GM18502 (cell line): ENCODE data around the gene SEZ6L.

Source experiments
- ATAC-seq: cut with Tn5 transposase; IDR thresholded peaks from one replicate; pipeline ENCODE4 v1.9.1; 2021; ENCODE audit warnings: mild to moderate bottlenecking; ENCODE audit not compliant: unreplicated experiment, poor library complexity

SEZ6L gene

DNA sequence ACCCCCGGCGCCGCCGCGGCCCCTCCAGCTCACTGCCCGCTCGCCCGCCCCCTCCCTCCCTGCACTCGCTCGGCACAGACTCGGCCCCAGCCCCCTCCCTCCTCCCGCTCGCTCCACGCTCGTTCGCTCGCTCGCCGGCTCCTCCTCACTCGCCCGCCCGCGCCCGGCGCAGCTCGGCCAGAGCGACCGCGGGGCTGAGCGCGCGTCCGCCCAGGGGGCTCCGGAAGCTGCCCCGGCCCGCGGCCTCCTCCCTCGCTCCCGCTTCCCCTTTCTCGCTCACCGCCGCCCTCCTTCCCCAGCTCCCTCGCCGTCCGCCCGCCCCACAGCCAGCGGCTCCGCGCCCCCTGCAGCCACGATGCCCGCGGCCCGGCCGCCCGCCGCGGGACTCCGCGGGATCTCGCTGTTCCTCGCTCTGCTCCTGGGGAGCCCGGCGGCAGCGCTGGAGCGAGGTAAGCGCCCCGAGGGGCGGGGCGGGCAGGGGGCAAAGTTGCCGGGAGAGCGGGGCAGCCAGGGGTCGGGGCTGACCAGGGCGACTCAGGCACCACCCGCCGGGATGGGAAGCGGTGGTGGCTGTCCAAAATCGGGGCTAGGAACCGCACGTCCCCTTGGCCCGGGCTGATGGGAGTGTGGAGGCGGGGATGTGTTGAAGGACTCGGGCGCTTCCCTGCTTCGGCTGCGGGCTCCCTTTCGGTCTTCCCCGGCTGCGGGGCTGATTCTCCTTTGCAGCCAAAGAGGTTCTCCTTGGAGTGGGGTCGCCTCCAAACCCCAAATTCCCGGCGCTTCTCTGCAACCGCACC, at the start of gene SEZ6L:
Gene SEZ6L (plus strand): TSS at position 148 of the 797 bp plus-strand sequence. CDS start 208 bp downstream, at position 356.
- no peak for ATAC-seq

DNA sequence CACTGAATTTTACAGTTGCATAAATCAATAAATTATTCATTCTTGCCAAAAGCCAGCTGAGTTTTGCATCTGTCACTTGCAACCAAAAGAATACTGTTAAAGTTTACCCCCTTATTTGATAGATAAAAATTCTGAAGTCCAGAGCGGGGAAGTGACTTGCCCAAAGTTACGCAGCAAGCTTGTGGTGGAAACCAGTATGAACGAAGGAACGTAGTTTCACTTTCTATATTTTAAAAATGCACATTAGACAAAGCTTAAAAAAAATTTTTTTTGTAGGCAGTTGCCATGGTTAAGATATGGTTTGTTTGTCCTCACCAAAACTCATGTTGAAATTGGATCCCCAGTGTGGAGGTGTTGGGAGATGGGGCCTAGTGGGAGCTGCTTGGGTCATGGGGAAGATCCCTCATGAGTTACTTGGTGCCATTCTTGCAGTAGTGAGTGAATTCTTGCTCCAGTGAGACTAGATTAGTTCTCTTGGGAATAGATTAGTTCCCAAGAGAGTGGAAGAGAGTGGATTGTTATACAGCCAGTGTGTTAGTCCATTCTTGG, 46.3 kb upstream of the SEZ6L start:
- no peak for ATAC-seq

DNA sequence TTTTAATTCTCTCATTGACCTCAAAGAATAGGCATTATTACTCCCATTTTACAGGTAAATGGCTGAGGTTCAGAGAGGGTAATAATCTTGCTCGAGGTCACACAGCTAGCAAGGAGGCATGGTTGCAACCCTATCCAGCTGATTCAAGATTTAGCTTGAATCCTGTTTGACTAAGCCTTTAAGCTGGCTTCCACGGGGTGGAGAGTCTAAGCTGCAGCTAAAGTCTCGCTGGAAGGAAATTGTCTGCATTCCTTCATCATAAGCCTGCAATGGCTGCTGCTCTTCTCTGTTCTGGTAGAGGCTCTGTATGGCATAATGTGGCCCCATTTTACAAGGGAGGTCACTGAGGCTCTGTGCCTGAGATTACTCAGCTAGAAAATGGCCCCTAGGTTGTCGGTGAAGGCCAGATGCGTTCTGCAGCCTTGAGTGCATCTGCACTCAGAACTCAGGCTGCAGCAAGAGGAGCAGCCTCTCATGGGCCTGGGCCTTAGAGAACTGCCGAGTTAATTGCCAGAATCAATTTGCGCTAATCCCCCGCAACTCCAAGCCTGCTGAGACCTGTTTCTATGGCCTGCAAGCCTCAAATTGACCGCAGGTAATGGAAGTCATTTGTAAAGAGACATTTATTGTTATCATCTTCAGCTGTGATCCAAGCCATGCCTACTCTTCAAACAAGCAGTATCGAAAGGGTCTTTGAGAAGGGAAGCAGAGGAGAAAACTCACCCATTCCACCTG, 44.1 kb upstream of the SEZ6L start:
- no peak for ATAC-seq

DNA sequence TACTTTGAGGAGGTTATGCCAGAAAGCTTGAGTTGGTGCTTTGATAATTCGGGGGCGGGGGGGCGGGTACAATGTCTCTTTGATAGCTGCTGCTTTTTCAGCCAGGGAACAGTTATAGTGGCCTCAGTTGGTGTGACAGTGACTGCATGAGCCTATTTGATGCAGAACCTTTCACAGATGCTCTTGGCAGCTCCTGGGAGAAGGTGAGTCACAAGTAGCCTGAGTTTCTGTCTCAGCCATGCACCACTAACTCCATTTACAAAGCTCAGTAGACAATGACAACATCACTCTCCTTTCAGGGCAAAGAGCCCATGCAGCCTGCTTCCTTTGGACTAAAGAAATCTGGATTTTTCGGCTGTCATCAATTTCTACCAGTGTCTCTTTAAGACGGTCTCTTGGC, 42.1 kb upstream of the SEZ6L start:
- no peak for ATAC-seq

DNA sequence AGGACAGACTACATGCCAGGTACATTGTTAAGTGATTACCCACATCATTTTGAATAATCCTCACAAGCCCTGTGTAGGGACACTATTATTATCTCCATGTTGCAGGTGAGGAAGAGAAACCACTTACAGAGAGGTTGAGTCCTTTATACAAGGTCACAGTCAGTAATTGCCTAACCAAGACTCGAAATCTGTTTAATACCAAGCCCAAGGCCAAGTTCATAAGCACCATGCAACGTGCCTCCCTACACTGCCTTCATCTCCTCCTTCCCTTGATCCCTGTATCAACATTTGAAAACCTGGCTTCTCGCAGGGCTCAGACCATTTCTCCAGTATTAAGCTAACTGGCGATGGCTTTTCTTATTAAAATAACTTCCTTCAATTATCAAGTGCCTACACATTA, 41.7 kb upstream of the SEZ6L start:
- no peak for ATAC-seq

DNA sequence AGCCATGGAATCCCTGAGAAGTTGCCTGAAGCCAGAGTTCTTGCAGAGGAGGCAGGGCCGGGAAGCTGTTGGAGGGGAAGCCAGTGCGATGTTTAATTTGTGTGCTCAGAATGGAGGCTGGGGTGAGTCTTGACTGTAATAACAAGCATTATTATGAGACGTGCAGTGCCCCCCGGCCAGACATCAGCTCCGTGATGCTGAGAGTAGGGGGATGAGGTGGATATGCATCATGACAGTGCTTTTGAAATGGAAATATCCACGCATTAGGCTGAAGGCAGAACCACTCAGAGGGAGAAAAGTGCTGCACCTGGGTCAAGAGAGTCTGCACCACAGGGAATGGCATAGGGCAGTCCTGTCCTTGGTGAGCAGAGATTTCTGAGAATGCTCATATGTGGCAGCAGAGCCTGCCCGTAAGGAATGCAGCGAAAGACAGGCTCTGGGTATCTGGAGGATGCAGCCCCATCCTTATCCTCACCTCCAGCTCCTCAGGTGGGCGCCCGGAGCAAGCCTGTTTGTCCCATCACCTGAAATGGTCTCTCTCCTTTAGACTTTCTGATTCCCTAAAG, 37.6 kb upstream of the SEZ6L start:
- ATAC-seq, result no peak

DNA sequence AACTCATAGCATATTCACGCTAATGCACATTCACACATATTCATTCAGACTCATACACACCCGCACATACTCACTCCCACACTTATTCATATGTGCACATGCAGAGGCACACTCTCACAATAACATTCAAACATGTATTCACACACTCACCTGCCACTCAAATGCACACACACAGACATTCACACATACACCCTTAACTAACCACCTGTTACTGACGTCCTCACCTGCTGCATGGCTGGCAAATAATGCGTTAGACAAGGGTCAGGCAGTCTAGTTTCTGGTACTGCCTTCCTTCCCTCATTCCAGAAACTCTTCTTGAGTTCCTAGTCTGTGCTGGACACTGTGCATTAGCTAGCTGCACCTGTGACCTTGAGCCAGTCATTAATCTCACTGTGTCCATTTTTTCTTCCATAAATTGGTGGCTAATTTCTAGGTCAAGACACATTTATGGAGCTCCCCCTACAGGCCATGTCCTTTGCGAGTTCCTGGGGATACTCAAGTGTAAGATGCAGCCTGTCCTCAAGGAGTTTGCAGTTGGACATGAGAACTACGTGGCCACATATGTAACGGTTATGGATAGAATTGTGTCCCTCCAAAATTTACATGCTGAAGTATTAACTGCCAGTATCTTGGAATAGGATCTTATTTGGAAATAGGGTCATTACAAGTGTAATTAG, 34.5 kb upstream of the SEZ6L start:
- no peak for ATAC-seq

DNA sequence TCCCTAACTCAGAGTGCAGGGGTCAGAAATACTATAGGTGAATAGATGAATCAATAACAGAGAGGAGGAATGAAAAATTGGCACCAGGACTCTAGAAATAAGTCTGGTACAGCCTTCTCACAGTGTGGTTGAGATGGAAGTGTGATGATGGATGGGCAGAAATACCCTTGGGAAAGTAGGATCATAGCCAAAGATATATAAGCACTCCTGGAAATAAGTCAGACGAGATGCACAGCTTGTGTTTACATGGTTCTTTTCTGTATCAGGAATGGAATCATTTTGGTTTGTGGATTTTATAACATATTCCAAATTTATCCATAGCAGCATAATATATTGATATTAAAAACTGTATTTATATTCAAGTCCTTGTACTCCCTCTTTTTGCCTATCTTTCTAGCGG, 33.5 kb upstream of the SEZ6L start:
- no peak for ATAC-seq

DNA sequence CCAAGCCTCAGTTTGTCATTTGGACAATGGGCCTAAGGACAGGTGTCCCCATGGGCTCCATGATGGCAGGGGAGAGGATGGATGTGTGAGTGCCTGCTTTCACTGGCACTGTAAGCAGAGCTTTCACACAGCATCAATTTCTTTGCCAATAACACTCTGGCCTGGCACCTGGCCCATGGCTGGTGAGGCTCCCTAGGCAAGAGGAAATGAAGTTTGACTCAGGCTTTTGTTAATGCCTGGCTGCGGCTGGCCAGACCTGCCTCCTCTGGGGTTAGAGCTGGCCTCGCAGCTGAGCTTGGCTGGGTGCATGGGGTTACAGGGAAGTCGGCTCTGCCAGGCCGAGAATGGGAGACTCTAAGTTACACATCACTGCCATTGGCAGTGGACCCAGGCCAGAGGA, 30.0 kb upstream of the SEZ6L start:
- ATAC-seq, result no peak

DNA sequence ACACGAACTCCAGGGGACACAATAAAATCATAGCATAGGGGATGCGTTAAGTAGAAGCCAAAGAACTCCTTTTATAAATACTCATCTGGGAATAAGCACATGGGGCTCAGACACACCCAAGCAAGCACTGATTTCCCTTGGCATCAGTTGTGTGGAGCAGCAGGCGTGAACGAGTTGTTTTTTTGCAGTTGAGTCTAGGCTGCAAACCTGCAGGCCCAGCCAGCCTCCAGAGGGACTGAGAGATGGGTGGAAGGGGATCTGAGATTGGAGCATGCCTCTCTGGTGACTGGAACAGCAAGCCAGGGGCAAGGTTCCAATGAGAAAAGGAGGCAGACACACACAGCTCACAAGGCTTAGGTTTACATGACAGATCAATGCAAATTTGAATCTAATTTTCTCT, 27.4 kb upstream of the SEZ6L start:
- ATAC-seq, result no peak

DNA sequence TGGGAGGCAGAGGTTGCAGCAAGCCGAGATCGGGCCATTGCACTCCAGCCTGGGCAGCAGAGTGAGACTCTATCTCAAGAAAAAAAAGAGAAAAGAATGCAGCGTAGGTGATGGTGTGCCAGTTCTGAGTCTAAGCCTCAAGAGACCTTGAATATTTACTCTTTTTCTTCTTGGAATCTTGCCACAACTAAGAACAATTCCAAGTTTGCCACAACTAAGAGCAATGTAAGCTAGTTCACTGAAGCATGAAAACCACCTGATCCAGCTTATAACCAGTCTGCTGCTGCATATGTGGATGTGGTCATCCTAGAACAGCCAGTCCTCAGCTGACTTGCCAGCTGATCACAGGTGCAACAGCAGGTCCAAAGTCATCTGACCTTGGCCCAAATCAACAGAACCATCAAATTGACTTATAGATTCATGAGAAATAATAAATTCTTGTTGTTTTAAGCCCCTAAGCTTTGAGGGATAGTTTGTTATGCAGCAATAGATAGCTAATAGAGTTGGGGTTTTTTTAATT, 25.4 kb upstream of the SEZ6L start:
- no peak for ATAC-seq

DNA sequence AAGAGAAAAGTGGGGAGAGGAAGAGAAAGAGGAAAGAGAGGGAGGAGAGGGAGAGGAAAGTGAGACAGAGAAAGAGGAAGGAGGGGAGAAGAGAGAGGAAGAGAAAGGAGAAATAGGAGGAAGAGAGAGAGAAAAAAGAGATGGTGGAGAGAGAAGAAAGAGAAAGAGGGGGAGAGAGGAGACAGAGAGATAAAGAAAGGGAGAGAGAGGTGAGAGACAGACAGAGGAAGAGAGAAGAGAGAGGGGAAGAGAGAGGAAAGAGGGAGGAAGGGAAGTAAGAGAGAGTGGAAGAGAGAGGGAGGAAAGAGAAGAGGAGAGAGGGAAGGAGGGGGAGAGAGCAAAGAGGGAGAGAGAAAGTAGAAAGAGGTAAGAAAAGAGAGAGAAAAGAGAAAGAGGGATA, 9.4 kb upstream of the SEZ6L start:
- ATAC-seq, result no peak

DNA sequence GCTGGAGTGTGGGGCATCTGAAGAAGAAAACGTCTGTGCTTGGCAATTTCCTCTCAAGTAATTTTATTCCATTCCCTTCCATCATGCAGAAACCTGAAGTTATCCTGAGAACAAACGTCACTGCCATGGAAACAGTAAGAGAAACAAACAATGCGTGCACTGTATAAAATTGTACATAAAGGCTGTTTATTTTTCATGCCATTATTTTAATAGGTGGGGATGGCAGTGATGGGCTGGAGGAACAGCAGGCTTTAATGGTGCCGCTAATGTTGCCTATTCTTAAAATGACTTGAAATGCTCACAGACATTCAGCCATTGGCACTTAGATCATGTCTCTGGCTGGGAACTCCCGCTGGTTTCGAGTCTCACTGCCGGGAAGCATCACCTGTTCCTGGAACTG, 7.5 kb upstream of the SEZ6L start:
- no peak for ATAC-seq

DNA sequence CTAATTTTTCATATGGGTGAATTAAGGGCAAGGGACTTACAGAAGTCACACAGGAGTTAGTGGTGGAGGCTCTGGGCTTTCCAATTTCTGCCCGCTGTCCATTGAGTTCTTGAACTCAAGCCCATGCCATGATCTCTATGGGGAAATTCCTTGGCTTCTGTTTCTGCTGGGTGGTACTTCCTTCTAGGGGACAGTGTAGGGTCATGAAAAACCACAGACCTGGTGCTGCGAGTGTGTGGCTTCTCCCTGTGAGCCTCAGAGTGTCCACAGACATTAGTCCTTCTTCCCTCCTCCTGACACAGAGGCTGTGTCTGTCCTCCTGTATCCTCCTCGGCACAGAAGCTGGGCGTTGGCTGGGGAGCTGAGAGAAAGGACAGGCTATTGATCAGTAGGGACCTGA, 6.3 kb upstream of the SEZ6L start:
- no peak for ATAC-seq

DNA sequence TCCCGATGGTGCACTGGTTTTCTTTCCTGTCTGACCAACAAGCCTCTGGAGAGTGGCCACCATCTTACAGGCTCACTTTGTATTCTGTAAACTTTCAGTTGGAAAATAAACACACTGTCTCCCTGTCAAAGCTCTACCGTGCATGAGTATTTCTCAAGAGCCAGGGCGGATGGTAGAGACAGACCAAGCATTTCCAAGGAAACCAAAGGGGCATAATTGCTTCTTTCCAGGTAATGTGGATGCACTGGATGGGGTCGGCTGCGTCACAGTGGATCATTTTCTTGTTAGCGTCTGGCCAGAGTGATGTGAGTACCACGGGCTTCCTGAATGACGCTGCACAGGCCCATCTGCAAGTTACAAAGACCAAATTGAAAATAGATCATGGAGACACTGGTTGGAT, 5.1 kb upstream of the SEZ6L start:
- ATAC-seq, result no peak

DNA sequence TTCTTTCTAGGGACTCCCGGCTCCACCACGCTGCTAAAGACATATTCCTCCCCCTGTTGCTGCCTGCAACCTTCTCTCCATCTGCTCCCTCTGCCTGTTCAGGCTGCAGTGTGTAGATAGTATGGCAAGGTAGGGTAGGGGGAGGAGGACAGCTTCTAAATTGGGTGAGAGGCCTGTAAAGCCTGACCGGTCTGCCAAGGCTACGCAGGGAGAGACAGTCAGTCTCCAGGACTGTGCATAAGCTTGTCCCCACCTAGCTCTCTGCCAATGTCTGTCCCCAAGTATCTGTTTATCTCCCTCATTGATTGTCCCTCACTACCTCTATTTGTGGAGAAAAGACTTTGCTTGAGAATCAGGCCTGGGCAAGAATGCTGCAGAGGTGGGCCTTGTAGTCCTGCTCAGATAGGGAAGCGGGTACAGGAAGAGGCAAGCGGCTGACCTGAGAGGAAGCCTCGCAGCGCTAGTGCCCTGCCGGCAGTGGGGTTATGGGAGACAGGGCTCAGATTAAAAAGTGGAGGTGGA, 871 bp upstream of the SEZ6L start:
- no peak for ATAC-seq

DNA sequence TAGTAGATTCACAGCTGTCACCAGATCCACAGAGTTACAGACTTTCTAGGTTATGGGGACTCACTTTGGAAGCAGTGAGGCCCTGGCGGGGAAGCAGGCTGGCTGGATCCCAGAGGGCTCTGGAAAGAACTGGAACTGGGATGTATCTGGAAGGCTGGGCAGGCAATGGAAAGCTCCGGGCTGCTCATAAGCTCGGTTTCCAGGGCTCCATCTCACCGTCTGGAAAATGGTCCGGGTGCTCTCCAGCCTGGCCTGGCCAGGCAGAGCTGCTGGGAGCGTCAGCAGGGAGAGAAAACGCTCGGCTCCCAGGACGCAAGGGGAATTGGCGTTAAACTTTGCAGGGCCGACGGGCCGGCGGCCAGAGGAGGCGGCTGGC, 335 bp upstream of the SEZ6L start:
- ATAC-seq, result no peak

DNA sequence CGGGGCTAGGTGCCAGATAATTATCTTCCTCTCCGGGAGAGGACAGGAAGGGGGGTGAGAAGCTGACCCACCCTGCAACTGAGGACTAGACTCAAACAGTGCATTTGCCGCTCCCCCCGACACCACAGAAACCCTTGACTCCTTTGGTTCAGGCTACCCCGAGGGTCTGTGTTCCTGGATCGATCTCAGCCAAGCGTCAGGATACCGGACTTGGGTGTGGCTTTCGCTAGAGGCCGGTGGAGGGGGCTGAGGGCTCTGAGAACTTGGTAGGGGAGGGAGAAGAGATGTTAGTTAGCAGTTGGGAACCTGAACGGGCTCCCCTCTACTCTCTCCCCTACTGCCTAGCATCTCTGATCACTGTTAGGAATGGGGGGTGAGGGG, 840 bp downstream of the SEZ6L start:
- ATAC-seq, result no peak

DNA sequence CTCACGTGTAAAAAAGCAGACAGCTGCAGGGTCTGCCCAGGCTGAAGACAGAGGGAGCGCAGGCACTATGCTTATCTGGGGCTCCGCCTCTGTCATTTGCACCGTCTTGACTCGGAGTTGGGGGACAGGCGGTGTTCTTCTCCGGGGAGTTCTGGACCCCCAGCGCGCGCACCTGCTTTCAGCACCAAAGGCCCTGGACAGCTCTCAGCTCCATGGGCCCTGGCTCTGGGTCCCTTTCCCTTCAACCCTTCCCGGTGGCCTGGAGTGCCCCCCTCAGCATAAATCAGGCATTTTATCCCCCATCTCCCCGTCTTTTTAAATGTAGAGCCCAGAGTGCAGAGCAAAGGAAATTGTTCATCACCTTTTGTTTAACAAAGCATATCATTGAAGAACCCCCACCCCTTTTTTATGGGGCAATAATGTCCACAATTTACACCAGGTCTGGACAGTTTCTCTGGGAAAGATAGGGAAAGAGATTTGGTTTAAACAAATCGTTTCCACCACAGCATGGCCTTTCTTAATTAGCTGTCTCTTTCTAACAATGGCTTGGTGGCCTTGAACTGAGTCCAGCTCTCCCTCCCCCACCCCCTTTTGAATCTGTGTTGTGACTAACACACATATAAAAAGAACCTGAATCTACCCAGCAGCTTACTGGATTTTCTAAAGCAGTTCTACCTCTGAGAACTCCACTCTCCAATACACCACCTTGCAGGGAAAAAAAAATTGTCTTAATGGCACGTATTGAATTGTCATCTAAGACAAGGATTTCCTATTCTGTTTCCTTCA, 1.7 kb downstream of the SEZ6L start:
- no peak for ATAC-seq
